IMR-90 (cell line): ENCODE results near the gene CEP170B. TPM values are rescaled to one million over a fixed set of nuclear protein-coding genes. Genes with fewer than 3 reads are reported as not detected.

Experiments used
- ATAC-seq: fragments of 200-7000 bp; cut with Tn5 transposase; 2 replicates; pipeline ENCODE4 v1.9.1; 2020; ENCODE audit warnings: low read depth, mild to moderate bottlenecking, moderate library complexity
- BruUV-seq: library from RNA; stranded (reverse); fragments of 400-500 nt; replicated peaks from 2 replicates; lab custom pipeline; 2021; lab: Mats Ljungman, UMichigan
- CTCF ChIA-PET: fragments of 300-600 bp; formaldehyde crosslinking; extraction: SDS; loops from one replicate; lab custom pipeline; 2021; ENCODE audit warnings: antibody characterized with exemption; lab: Yijun Ruan, JAX
- POLR2A ChIA-PET: fragments of 300-600 bp; sonication (Branson Sonifier 250); formaldehyde crosslinking; loops from one replicate; lab custom pipeline; 2022; ENCODE audit warnings: antibody characterized with exemption; ENCODE audit not compliant: unreplicated experiment; lab: Charles Lee
- DNase-seq: peaks from one replicate; pipeline ENCODE4 v3.0.0; 2013
- H2AFZ ChIP-seq: replicated peaks from 2 replicates; pipeline ENCODE3; 2013; ENCODE audit warnings: low read length, mild to moderate bottlenecking; ENCODE audit not compliant: poor library complexity
- H2AK5ac ChIP-seq: 2 replicates; pipeline ENCODE4 v1.6.1; 2013; ENCODE audit warnings: low read depth, low read length, inconsistent platforms
- H2AK9ac ChIP-seq: replicated peaks from 2 replicates; pipeline ENCODE3; 2013; ENCODE audit warnings: mild to moderate bottlenecking, low read depth, low read length, moderate library complexity; ENCODE audit not compliant: poor library complexity
- H2BK120ac ChIP-seq: 2 replicates; pipeline ENCODE4 v1.6.1; 2013; ENCODE audit warnings: low read depth, low read length, inconsistent platforms
- H2BK15ac ChIP-seq: 3 replicates; pipeline ENCODE4 v1.6.1; 2013; ENCODE audit warnings: low read depth, low read length, inconsistent platforms
- H2BK20ac ChIP-seq: 2 replicates; pipeline ENCODE4 v1.6.1; 2013; ENCODE audit warnings: low read depth, mild to moderate bottlenecking, inconsistent platforms, low read length, moderate library complexity
- H2BK5ac ChIP-seq: 2 replicates; pipeline ENCODE4 v1.6.1; 2013; ENCODE audit warnings: mild to moderate bottlenecking, low read depth, low read length, inconsistent platforms; ENCODE audit not compliant: poor library complexity, severe bottlenecking
- H3K14ac ChIP-seq: replicated peaks from 2 replicates; pipeline ENCODE4 v1.6.1; 2013; ENCODE audit warnings: low read depth, low read length, inconsistent platforms
- H3K18ac ChIP-seq: 2 replicates; pipeline ENCODE4 v1.6.1; 2013; ENCODE audit warnings: low read depth, low read length, control low read depth
- H3K23ac ChIP-seq: 2 replicates; pipeline ENCODE4 v1.6.1; 2013; ENCODE audit warnings: low read depth, low read length, inconsistent platforms
- H3K27ac ChIP-seq: 2 replicates; pipeline ENCODE4 v1.5.1; 2013; ENCODE audit warnings: mild to moderate bottlenecking, control low read depth, low read length; ENCODE audit not compliant: insufficient read depth
- H3K27me3 ChIP-seq: 2 replicates; pipeline ENCODE4 v1.6.1; 2013; ENCODE audit warnings: low read length; ENCODE audit not compliant: control insufficient read depth, insufficient read depth
- H3K36me3 ChIP-seq: 2 replicates; pipeline ENCODE4 v1.6.1; 2013; ENCODE audit warnings: low read length, mixed read lengths; ENCODE audit not compliant: control insufficient read depth, insufficient read depth
- H3K4ac ChIP-seq: 2 replicates; pipeline ENCODE4 v1.6.1; 2013; ENCODE audit warnings: low read depth, low read length, inconsistent platforms
- H3K4me1 ChIP-seq: 2 replicates; pipeline ENCODE4 v1.6.1; 2013; ENCODE audit warnings: low read length, mixed read lengths; ENCODE audit not compliant: control insufficient read depth, insufficient read depth
- H3K4me2 ChIP-seq: 2 replicates; pipeline ENCODE4 v1.6.1; 2013; ENCODE audit warnings: low read depth, mild to moderate bottlenecking, control low read depth, low read length, moderate library complexity
- H3K4me3 ChIP-seq: 2 replicates; pipeline ENCODE4 v1.5.1; 2013; ENCODE audit warnings: low read depth, mild to moderate bottlenecking, control low read depth, low read length, moderate library complexity; ENCODE audit not compliant: insufficient read depth
- H3K56ac ChIP-seq: 2 replicates; pipeline ENCODE4 v1.6.1; 2013; ENCODE audit warnings: low read length, inconsistent platforms; ENCODE audit not compliant: insufficient read depth; ENCODE audit errors: extremely low read depth
- H3K79me1 ChIP-seq, 2 experiments: 2 replicates each; pipeline ENCODE4 v1.6.1; 2013; ENCODE audit warnings: low read length in 2 of 2, inconsistent platforms in 1 of 2, low read depth in 1 of 2
- H3K9ac ChIP-seq: 2 replicates; pipeline ENCODE4 v1.6.1; 2013; ENCODE audit warnings: low read depth, low read length, control low read depth
- H3K9me1 ChIP-seq: 2 replicates; pipeline ENCODE4 v1.6.1; 2013; ENCODE audit warnings: low read length, inconsistent platforms; ENCODE audit not compliant: insufficient read depth
- H3K9me3 ChIP-seq: 2 replicates; pipeline ENCODE4 v1.6.1; 2013; ENCODE audit warnings: low read length; ENCODE audit not compliant: control insufficient read depth, insufficient read depth
- H4K20me1 ChIP-seq: 2 replicates; pipeline ENCODE4 v1.6.1; 2013; ENCODE audit warnings: low read length, inconsistent platforms; ENCODE audit not compliant: insufficient read depth
- H4K5ac ChIP-seq: 2 replicates; pipeline ENCODE4 v1.6.1; 2013; ENCODE audit warnings: mild to moderate bottlenecking, low read depth, low read length, control low read depth
- H4K8ac ChIP-seq, 2 experiments: 2 replicates each; pipeline ENCODE4 v1.6.1; 2013; ENCODE audit warnings: low read depth in 2 of 2, low read length in 2 of 2, control low read depth in 1 of 2, inconsistent platforms in 1 of 2
- H4K91ac ChIP-seq: 2 replicates; pipeline ENCODE4 v1.6.1; 2013; ENCODE audit warnings: low read depth, low read length, inconsistent platforms; ENCODE audit not compliant: insufficient read depth
- BHLHE40 ChIP-seq: fragments of 150-350 bp; IDR thresholded peaks from 2 replicates; pipeline ENCODE4 v1.6.1; 2016; ENCODE audit warnings: mild to moderate bottlenecking, low read depth, low read length
- CEBPB ChIP-seq: IDR thresholded peaks from 2 replicates; pipeline ENCODE4 v1.6.1; 2012; ENCODE audit warnings: low read depth, low read length, improper control_type of control experiment
- CHD1 ChIP-seq: IDR thresholded peaks from 2 replicates; pipeline ENCODE4 v1.6.1; 2012; ENCODE audit warnings: low read depth, low read length, improper control_type of control experiment
- MAZ ChIP-seq: IDR thresholded peaks from 2 replicates; pipeline ENCODE4 v1.6.1; 2012; ENCODE audit warnings: low read depth, mild to moderate bottlenecking, low read length, improper control_type of control experiment, moderate library complexity, borderline replicate concordance
- RAD21 ChIP-seq: IDR thresholded peaks from 2 replicates; pipeline ENCODE4 v1.6.1; 2012; ENCODE audit warnings: low read length, improper control_type of control experiment
- RCOR1 ChIP-seq: IDR thresholded peaks from 2 replicates; pipeline ENCODE4 v1.6.1; 2012; ENCODE audit warnings: mild to moderate bottlenecking, low read length, improper control_type of control experiment; ENCODE audit not compliant: insufficient replicate concordance
- SMC3 ChIP-seq: fragments of 150-350 bp; IDR thresholded peaks from 2 replicates; pipeline ENCODE4 v1.6.1; 2016; ENCODE audit warnings: low read depth, mild to moderate bottlenecking, antibody characterized with exemption, low read length, moderate library complexity
- WGBS, 2 experiments: methylation state at CpG; one replicate each; pipeline versions ENCODE4 v1.1.5 to v1.1.7; 2013; ENCODE audit warnings: missing lambda C conversion rate in 2 of 2; ENCODE audit not compliant: insufficient read length in 1 of 2; ENCODE audit errors: extremely low coverage in 2 of 2; 5-methylcytosine and 5-hydroxymethylcytosine counted together
- dilution Hi-C: fragments of 300-500 bp; cut with HindIII; formaldehyde crosslinking; loops from one replicate; pipeline ENCODE4 v1.14.3; 2018; ENCODE audit warnings: low sequenced_read_pairs; ENCODE audit not compliant: unreplicated experiment
- in situ Hi-C: fragments of 300-500 bp; cut with MboI; formaldehyde crosslinking; loops from 3 replicates; pipeline ENCODE4 v1.14.3; 2019; ENCODE audit warnings: low sequenced_read_pairs, inconsistent platforms, mixed read lengths
- intact Hi-C: fragments of 100-400 bp; cut with micrococcal nuclease; formaldehyde crosslinking; loops from 2 replicates; pipeline ENCODE4 v1.10.0; 2022
- polyA plus RNA-seq, 3 experiments: library from polyadenylated mRNA; depleted of rRNA; stranded (reverse); fragments of >200 nt; gene quantifications; 2 replicates each; pipeline ENCODE4 v1.2.3, GENCODE V29; 2012; ENCODE audit warnings: low replicate concordance in 1 of 3
- total RNA-seq: library from RNA; depleted of rRNA; stranded (reverse); fragments of >200 nt; gene quantifications from 2 replicates; pipeline ENCODE4 v1.2.3, GENCODE V29; 2012
- TF ChIP-seq, protein P1 (sequence below): conservative IDR thresholded peaks from 2 replicates; pipeline ENCODE4 v1.5.1; 2012; ENCODE audit warnings: mild to moderate bottlenecking, low read depth, low read length, improper control_type of control experiment
- TF ChIP-seq, protein P2 (sequence below): fragments of 150-350 bp; IDR thresholded peaks from 2 replicates; pipeline ENCODE4 v1.6.1; 2017; ENCODE audit warnings: mild to moderate bottlenecking, antibody characterized with exemption, low read length, low read depth

Gene CEP170B
- total and polyA plus RNA-seq, 2 of the 4 experiments (the other 2 are of a cell fraction) = 3.6 to 13.1 TPM

DNA sequence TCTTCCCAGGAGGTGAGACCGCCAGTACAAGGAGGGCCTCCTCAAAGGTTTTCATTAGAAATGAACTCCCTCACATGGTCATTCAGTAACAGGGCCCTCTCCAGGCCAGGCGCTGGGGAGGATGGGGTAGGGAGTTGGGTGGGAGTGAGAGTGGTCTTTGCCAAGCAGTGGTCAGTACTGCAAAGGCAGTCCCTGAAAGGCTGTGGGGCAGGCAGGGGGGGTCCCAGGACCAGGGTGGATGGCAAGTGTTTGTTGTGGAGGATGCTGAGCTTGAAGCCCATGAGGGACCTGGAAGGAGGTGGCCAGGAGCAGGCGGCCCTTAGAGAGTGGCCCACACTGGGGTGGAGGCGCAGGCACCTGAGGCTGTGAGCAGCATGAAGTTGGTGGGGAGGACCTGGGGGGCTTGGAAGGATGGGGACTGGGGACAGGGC lies 26.1 kb downstream of the CEP170B start:
- Histone ChIP-seq H3K9me1 (0 out of 2 replicates have a peak, but pooled peaks cover 2% of the 10 kb centered on the region), H3K4me3 (no peak overlapping the region), H2BK15ac (no peak overlapping the region), H4K5ac (no peak overlapping the region), H3K14ac (no peak overlapping the region), H3K56ac (no peak overlapping the region), H3K9me3 (no peaks in the 10 kb centered on the region), H2BK20ac (no peak overlapping the region), H3K18ac (no peak overlapping the region), H3K27me3 (no peaks in the 10 kb centered on the region), H2AK9ac (no peak overlapping the region), H3K27ac (no peak overlapping the region), H2AK5ac (no peak overlapping the region), H4K20me1 (no peaks in the 10 kb centered on the region; the same call in none of the 2 replicates), H2AFZ (no peak overlapping the region), H3K4ac (no peak overlapping the region), H3K23ac (no peak overlapping the region), H3K79me1 (no peaks in the 10 kb centered on the region), H3K4me2 (no peak overlapping the region), H4K8ac (no peak overlapping the region), H3K36me3 (peaks cover 36% of the 10 kb centered on the region), H2BK5ac (no peak overlapping the region), H2BK120ac (no peak overlapping the region), H3K4me1 (no peaks in the 10 kb centered on the region), H4K91ac (no peak overlapping the region), H3K9ac (no peak overlapping the region)
- POLR2A ChIA-PET = no interaction called here
- in situ Hi-C loops = no loop called here
- no peak for TF ChIP-seq RAD21
- TF ChIP-seq CHD1 = no peak
- TF ChIP-seq SMC3 = no peak
- TF ChIP-seq, protein P1, sequence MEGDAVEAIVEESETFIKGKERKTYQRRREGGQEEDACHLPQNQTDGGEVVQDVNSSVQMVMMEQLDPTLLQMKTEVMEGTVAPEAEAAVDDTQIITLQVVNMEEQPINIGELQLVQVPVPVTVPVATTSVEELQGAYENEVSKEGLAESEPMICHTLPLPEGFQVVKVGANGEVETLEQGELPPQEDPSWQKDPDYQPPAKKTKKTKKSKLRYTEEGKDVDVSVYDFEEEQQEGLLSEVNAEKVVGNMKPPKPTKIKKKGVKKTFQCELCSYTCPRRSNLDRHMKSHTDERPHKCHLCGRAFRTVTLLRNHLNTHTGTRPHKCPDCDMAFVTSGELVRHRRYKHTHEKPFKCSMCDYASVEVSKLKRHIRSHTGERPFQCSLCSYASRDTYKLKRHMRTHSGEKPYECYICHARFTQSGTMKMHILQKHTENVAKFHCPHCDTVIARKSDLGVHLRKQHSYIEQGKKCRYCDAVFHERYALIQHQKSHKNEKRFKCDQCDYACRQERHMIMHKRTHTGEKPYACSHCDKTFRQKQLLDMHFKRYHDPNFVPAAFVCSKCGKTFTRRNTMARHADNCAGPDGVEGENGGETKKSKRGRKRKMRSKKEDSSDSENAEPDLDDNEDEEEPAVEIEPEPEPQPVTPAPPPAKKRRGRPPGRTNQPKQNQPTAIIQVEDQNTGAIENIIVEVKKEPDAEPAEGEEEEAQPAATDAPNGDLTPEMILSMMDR = no peak
- no peak for TF ChIP-seq BHLHE40
- TF ChIP-seq, protein P2, sequence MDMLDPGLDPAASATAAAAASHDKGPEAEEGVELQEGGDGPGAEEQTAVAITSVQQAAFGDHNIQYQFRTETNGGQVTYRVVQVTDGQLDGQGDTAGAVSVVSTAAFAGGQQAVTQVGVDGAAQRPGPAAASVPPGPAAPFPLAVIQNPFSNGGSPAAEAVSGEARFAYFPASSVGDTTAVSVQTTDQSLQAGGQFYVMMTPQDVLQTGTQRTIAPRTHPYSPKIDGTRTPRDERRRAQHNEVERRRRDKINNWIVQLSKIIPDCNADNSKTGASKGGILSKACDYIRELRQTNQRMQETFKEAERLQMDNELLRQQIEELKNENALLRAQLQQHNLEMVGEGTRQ = no peak
- TF ChIP-seq CEBPB = no peak
- TF ChIP-seq RCOR1 = no peak
- TF ChIP-seq MAZ = no peak
- ATAC-seq = no peak
- intact Hi-C loops = no loop called here
- no TSS peak for BruUV-seq
- CTCF ChIA-PET = no interaction called here
- 100% methylated on average over 1 of the region's 4 CpGs; no CpG with 5 or more reads in 1 of the 2 experiments for WGBS, 2 experiments
- no peak for DNase-seq
- dilution Hi-C loops = no loop called here
